Inflammatory macrophage treated with lipopolysaccharide for 1 hour (primary cell): ENCODE results near the gene FBN1.

Source experiments
- DNase-seq, 2 donors: peaks; one replicate each; pipeline ENCODE4 v3.0.0-alpha.2; 2020 to 2022

FBN1 gene

DNA sequence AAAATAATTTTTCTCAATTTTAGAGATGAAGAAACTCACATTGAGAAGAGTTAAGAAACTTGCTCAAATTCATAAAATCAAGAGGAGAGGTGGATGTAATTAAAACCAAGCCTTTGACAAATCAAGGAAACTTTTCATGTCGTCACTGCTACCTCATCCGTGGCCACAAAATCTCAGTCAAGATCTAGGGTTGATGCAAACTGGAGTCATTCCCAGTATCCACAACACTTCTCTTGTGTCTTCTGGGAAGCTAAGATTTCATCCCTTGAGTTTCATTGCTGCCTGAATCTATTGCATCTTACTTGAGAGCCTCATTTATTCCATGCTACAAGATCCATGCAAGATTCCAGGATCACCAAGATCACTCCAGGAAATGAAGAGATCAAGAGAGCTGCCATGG, 5.4 kb upstream of the FBN1 start:
- no peak for DNase-seq

GRCh38 chr15:48647962-48648361, 2.5 kb upstream of the FBN1 start:
- no peak for DNase-seq

DNA sequence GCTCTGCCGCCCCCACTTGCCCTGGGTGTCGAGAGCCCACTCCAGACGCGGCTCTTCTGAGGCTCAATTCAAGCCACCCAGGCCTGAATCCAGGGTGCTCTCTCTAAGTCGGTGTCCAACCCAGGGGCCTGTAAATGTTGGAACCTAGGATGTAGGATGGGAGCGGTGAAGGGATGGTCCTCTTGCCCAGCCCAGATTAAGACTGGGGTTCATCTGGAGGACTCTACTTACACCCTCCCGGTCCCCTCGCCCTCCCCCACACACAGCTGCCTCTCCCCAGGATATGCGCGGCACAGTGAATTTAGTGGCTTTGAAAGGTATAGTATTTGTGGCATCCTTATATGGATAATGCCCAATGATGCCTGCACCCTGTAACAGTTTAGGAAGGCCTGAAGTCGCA, 822 bp upstream of the FBN1 start:
- DNase-seq, result no peak

DNA sequence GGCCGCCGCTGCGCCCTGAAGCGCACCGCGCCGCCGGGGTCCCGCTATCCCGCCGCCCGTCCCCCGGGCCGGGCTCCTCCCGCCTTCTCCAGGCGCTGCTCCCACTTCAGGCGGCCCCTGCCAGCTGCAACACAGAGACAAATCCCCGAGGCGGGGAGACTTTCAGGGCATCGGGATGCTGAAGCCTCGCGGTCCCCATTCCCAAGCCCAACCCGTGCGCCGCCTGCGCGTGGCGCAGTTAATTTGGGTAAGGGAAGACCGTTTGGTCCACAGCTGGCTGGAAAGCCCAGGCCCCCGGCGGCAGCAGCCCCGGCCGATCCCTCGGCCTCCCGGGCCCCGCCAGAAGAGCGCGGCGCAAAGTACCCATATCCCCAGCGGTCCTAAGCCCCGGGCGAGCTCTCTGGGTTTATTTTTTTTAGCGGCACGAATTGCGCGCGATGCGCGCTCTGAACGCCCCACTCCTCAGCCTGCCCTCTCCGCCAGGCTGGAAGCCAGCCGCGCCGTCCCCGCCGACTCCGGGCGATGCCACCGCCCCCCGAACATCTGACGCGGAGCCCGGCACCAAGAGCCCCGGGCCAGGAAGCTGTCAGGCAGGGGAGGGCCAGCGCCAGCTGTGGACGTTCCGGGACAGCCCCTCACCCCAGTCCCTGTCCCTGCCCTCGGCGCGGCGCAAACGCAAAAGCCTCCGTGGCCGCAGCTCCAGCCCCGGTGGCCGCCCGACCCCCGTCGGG, 517 bp downstream of the FBN1 start:
- DNase-seq, result no peak

- DNase-seq, result no peak
These were observed 1.1 kb downstream of the FBN1 start for GRCh38 chr15:48644467-48644826.

GRCh38 chr15:48643776-48644466, 1.6 kb downstream of the FBN1 start:
- DNase-seq, result no peak

GRCh38 chr15:48643206-48643605, 2.3 kb downstream of the FBN1 start:
- no peak for DNase-seq

DNA sequence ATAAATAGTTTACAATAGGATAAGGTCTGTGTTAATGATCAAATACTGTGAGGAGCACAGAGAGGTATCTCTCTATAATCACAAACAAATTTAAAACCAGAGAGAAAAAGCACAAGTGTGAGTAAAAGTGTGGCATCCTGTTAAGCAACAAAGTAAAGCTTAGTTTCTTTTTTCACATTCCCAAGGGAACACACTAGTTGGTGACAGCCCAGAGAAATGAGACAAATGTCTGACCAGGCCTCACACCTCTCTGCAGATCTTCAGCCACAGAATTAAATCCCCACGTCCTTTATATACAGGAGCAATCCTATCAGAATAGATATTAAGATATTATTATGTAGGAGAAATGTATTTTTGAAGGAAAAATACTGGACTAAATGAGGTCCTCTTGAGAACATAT, 2.7 kb downstream of the FBN1 start:
- no peak for DNase-seq

- no peak for DNase-seq
These were observed 4.1 kb downstream of the FBN1 start for GRCh38 chr15:48641416-48641815.

DNA sequence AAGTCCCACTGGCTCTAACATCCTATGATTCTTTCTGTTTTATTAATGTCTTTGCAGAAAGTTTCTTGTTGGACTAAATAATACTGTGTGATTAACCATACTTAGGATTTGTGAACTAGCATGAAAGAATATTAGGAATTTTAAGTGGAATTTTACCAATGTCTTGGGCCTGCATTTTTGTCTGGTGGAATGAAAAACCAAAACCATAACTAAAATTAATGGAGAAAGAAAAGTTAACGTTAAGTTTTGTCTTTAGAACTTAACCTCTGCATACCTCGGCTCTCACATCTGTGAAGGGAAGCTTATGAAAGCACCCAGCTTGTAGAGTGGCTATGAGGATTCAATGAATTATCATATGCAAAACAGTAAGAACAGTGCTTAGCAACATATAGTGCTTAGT, 6.5 kb downstream of the FBN1 start:
- no peak for DNase-seq

GRCh38 chr15:48637639-48638038, 7.9 kb downstream of the FBN1 start:
- no peak for DNase-seq

- DNase-seq, result no peak
These were observed 9.0 kb downstream of the FBN1 start for GRCh38 chr15:48636511-48636910.

DNA sequence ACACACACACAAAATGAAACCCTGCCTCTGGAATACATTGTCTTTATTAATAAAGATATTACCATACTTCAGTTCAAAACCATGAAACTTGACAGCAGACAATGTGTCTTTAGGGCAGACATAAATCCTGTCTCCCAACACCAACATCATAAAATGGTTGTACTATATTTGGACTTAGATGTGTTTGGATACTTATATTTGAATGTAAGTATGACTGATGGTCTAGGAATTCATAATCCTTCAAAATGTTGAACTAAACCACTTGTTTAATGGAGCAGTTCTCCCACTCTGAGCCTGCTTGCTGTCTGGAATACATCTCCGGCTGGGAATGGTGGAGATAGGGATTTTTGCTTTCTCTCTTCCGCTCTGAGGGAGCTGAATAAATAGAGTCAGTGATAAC, 10.6 kb downstream of the FBN1 start:
- no peak for DNase-seq

- no peak for DNase-seq
These were observed 11.4 kb downstream of the FBN1 start for GRCh38 chr15:48634096-48634495.

- no peak for DNase-seq
These were observed 12.9 kb downstream of the FBN1 start for GRCh38 chr15:48632651-48633050.

DNA sequence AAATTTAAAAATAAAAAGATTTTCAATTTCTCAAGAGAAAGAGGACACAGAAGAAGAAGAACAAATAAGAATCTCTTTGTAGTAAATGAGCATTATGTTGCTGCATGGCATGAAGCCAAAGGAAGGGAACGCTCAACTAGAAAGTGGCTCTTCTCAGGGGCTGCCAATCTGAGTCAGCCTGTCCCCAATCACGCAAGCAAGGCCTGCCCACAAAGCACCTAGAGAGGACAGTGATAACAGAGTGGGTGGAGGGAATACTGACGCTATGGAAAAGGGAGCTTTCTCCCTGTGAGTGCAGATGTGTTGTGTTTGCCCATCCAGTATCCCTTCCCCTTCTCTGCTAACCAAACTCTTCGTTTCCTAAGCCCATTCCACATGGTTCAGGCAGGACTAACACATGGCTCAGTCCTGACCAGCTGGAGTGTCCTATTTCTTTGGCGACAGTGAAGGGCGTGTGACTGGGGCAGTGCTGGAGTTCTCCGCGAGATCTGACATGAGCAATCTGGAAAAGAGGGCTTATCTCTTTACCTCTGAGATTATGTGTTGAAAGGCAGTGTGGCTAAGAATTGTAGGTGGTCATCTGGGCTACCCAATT, 14.2 kb downstream of the FBN1 start:
- DNase-seq, result no peak

- DNase-seq, result no peak
These were observed 15.3 kb downstream of the FBN1 start for GRCh38 chr15:48630245-48630644.

DNA sequence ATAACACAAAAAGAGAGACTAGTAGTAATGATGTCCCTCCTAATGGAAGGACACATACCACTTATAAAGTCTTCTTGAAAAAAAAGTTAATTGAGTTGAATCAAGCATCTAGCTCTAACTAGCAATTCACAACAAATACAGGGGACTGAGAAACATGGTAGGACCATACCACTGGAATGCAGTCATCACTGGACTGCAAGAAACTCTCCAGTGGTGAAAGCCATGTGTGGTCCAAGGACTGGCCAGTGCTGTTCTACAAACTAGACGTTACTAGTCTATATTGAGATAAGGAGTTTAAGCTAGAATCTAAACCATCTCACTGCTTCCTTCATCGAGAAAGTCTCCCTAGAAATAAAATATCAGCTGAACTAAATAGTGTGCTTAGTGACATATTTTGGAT, 16.7 kb downstream of the FBN1 start:
- no peak for DNase-seq

- DNase-seq, result no peak
These were observed 18.1 kb downstream of the FBN1 start for GRCh38 chr15:48627260-48627940.

DNA sequence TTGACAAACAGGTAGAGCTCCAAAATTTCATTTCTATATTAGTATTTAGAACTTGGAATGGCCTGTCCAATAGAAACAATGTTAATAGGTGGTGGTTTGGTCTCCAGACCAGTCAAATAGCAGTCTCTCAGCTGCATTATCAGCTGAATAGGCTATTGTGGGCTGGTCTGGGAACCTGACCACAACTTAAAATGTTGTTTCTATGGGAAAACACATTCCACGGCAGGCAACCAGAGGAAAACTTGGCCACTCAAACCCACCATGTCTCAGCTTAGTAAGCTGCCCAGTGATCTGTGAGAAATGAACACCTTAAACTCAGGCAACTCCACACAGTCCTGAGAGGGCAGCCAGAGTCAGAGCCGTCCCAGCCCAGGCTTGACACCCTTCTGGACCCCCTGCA, 20.4 kb downstream of the FBN1 start:
- DNase-seq, result no peak

DNA sequence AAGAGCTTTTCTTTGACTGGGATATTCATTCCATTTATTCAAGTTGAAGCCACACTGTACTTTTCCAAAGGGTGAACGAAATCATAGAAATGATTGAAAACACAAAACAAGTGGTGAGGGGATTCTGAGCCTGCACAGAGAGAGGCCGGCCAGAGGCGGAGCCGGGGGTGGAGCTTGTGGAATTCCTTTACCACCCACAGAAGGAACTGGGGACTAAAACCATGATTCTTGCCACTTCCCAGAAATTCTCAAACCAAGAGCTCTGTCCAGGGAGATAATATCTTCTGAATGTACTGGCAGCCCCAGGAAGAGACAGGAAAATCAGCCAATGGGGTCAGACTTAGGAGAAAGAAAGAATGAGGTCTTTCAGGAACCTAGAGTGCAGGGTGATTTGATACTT, 20.8 kb downstream of the FBN1 start:
- DNase-seq, result no peak

- DNase-seq, result no peak
These were observed 22.1 kb downstream of the FBN1 start for GRCh38 chr15:48623456-48623855.

- no peak for DNase-seq
These were observed 23.3 kb downstream of the FBN1 start for GRCh38 chr15:48622237-48622636.

DNA sequence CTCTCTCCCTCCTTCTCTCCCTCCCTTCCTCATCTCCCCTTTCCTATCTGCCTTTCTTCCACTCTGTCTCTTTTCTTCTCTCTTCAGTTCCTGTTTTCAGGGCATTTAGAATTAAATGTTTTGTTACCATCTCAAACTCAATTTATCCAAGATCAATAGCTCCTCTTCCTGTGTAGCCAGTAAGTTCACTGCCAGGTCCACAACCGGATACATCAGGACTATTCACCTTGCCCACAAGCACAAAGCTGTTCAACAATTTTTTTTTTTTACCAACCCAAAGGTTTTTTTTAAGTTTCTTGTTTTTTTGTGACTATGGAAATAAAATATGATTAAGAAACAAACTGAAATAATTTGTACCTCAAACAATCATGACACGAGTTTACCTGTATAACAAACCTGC, 26.1 kb downstream of the FBN1 start:
- DNase-seq, result no peak
